Neuronal stem cell (in vitro differentiated cells): ENCODE data around the gene TMEM132A.

Experiments used
- DNase-seq: peaks from one replicate; pipeline ENCODE4 v3.0.0-alpha.2; 2013; ENCODE audit warnings: low spot score
- H2AFZ ChIP-seq: one replicate; pipeline ENCODE4 v1.6.1; 2013; ENCODE audit warnings: mild to moderate bottlenecking, low read length, inconsistent platforms
- H2AK5ac ChIP-seq: 2 replicates; pipeline ENCODE4 v1.6.1; 2013; ENCODE audit warnings: low read depth, mild to moderate bottlenecking, inconsistent platforms, low read length, moderate library complexity, mixed read lengths
- H2BK120ac ChIP-seq: 2 replicates; pipeline ENCODE4 v1.6.1; 2013; ENCODE audit warnings: low read depth, mild to moderate bottlenecking, inconsistent platforms, low read length, moderate library complexity, mixed read lengths
- H2BK12ac ChIP-seq: one replicate; pipeline ENCODE4 v1.6.1; 2013; ENCODE audit warnings: low read length, inconsistent platforms
- H2BK15ac ChIP-seq: 2 replicates; pipeline ENCODE4 v1.6.1; 2013; ENCODE audit warnings: mild to moderate bottlenecking, low read length, inconsistent platforms, mixed read lengths
- H2BK5ac ChIP-seq: one replicate; pipeline ENCODE4 v1.6.1; 2013; ENCODE audit warnings: inconsistent platforms, mild to moderate bottlenecking, low read length, moderate library complexity
- H3K14ac ChIP-seq: one replicate; pipeline ENCODE4 v1.6.1; 2013; ENCODE audit warnings: low read length, inconsistent platforms
- H3K18ac ChIP-seq: 2 replicates; pipeline ENCODE4 v1.6.1; 2013; ENCODE audit warnings: low read length, inconsistent platforms
- H3K23ac ChIP-seq: 2 replicates; pipeline ENCODE4 v1.6.1; 2013; ENCODE audit warnings: low read depth, mild to moderate bottlenecking, mixed read lengths, low read length, inconsistent platforms; ENCODE audit not compliant: poor library complexity
- H3K27ac ChIP-seq: replicated peaks from 3 replicates; pipeline ENCODE4 v1.5.1; 2013; ENCODE audit warnings: low read length, inconsistent platforms
- H3K27me3 ChIP-seq, 3 experiments: 2 replicates each; pipeline ENCODE4 v1.6.1; 2013; ENCODE audit warnings: low read length in 3 of 3, mild to moderate bottlenecking in 2 of 3, inconsistent platforms in 1 of 3, low read depth in 1 of 3, mixed read lengths in 1 of 3, moderate library complexity in 1 of 3; ENCODE audit not compliant: control insufficient read depth in 3 of 3, insufficient read depth in 3 of 3
- H3K36me3 ChIP-seq, 2 donors: replicated peaks in 1 of 2; 2 replicates each; pipeline ENCODE4 v1.6.1; 2013; ENCODE audit warnings: low read length in 2 of 2; ENCODE audit not compliant: control insufficient read depth in 2 of 2, insufficient read depth in 2 of 2
- H3K4ac ChIP-seq: 2 replicates; pipeline ENCODE4 v1.6.1; 2013; ENCODE audit warnings: inconsistent platforms, mild to moderate bottlenecking, low read length, moderate library complexity
- H3K4me1 ChIP-seq, 2 donors: 1 replicate in 1 of 2; 2 replicates in 1 of 2; pipeline ENCODE4 v1.6.1; 2013; ENCODE audit warnings: low read length in 2 of 2, low read depth in 1 of 2; ENCODE audit not compliant: control insufficient read depth in 2 of 2, insufficient read depth in 1 of 2
- H3K4me2 ChIP-seq: one replicate; pipeline ENCODE4 v1.6.1; 2013; ENCODE audit warnings: mild to moderate bottlenecking, low read length, inconsistent platforms; ENCODE audit not compliant: insufficient read depth, poor library complexity, severe bottlenecking
- H3K4me3 ChIP-seq, 2 donors: 2 replicates each; pipeline ENCODE4 v1.5.1; 2013; ENCODE audit warnings: low read length in 2 of 2, mild to moderate bottlenecking in 2 of 2, inconsistent platforms in 1 of 2, moderate library complexity in 1 of 2
- H3K79me1 ChIP-seq: one replicate; pipeline ENCODE4 v1.6.1; 2013; ENCODE audit warnings: low read depth, mild to moderate bottlenecking, inconsistent platforms, low read length, moderate library complexity
- H3K9ac ChIP-seq: one replicate; pipeline ENCODE4 v1.6.1; 2013; ENCODE audit warnings: mild to moderate bottlenecking, low read depth, low read length, inconsistent platforms; ENCODE audit not compliant: poor library complexity
- H3K9me3 ChIP-seq, 2 donors: replicated peaks in 1 of 2; 2 replicates each; pipeline versions ENCODE3 to v1.6.1; 2013; ENCODE audit warnings: low read length in 2 of 2, mild to moderate bottlenecking in 2 of 2, inconsistent platforms in 1 of 2, low read depth in 1 of 2, mixed read lengths in 1 of 2, moderate library complexity in 1 of 2; ENCODE audit not compliant: control insufficient read depth in 2 of 2, insufficient read depth in 1 of 2
- H4K8ac ChIP-seq: one replicate; pipeline ENCODE4 v1.6.1; 2013; ENCODE audit warnings: low read depth, mild to moderate bottlenecking, inconsistent platforms, low read length, moderate library complexity
- H4K91ac ChIP-seq: one replicate; pipeline ENCODE4 v1.6.1; 2013; ENCODE audit warnings: low read length, low read depth, mild to moderate bottlenecking, inconsistent platforms; ENCODE audit not compliant: poor library complexity
- WGBS, 2 donors: extraction: QIAGEN DNeasy Blood & Tissue Kit; methylation state at CpG; one replicate each; pipeline ENCODE4 v1.1.7; 2013; ENCODE audit warnings: missing lambda C conversion rate in 2 of 2, mixed read lengths in 1 of 2; ENCODE audit not compliant: insufficient read length in 2 of 2, insufficient replicate concordance in 1 of 2; ENCODE audit errors: extremely low coverage in 2 of 2; 5-methylcytosine and 5-hydroxymethylcytosine counted together

TMEM132A gene

GRCh38 chr11:60937811-60938210 lies 13.6 kb downstream of the TMEM132A start:
- Histone ChIP-seq H2AFZ (no peak overlapping the region), H3K9ac (no peak overlapping the region), H3K9me3 (no peaks in the 10 kb centered on the region), H4K91ac (no peak overlapping the region), H3K14ac (no peak overlapping the region), H3K36me3 (peaks cover 20 to 47% of the 10 kb centered on the region in 2 donors), H2AK5ac (peak overlapping the region; percentile 42), H2BK15ac (no peak overlapping the region), H2BK12ac (no peak overlapping the region), H3K4me3 (no peak overlapping the region), H3K4me1 (peaks cover 0 to 5% of the 10 kb centered on the region in 2 donors), H2BK5ac (no peak overlapping the region), H3K23ac (peak overlapping the region; percentile 17), H2BK120ac (no peak overlapping the region), H3K27ac (no peak overlapping the region), H3K79me1 (peaks cover 3% of the 10 kb centered on the region), H4K8ac (no peak overlapping the region), H3K27me3 (no peaks in the 10 kb centered on the region), H3K4ac (no peak overlapping the region), H3K18ac (peak overlapping the region; percentile 67), H3K4me2 (no peak overlapping the region)
- no CpG with 5 or more reads among the region's 8 CpGs for WGBS, 2 donors
- DNase-seq = no peak

DNA sequence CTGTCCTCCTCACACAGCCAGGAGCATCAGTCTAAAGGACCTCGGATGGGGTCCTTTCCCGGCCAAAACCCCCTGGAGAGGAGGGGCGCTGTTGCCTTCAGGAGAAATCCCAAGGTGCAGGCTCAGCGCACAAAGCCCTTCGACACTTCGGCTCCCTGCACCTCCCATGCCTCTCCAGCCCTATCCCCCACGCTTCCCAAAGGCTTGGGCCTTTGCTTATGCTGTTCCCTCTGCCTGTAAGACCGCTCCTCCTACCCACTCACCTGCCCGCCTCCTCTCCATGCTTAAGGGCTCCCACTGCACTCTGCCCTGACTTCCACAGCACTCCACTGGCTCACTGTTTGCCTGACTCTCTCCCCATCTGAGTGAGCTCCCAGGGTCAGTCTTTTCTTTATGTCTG lies 14.2 kb downstream of the TMEM132A start:
- no peak overlapping the region for H3K4me2 ChIP-seq
- no peak overlapping the region for H3K4me3 ChIP-seq
- no peak overlapping the region for H3K27ac ChIP-seq
- H3K18ac ChIP-seq = no peak overlapping the region
- H2BK12ac ChIP-seq = no peak overlapping the region
- H2BK5ac ChIP-seq = no peak overlapping the region
- no CpG with 5 or more reads among the region's 9 CpGs for WGBS, 2 donors
- no peak overlapping the region for H3K14ac ChIP-seq
- peak overlapping the region; percentile 15 for H3K9ac ChIP-seq
- peaks cover 19 to 40% of the 10 kb centered on the region in 2 donors for H3K36me3 ChIP-seq
- no peak overlapping the region for H3K23ac ChIP-seq
- H3K79me1 ChIP-seq = peaks cover 1% of the 10 kb centered on the region
- H3K9me3 ChIP-seq = no peaks in the 10 kb centered on the region
- H4K91ac ChIP-seq = no peak overlapping the region
- H3K4me1 ChIP-seq = peaks cover 0 to 3% of the 10 kb centered on the region in 2 donors
- no peaks in the 10 kb centered on the region for H3K27me3 ChIP-seq
- H2AK5ac ChIP-seq = no peak overlapping the region
- no peak for DNase-seq
- no peak overlapping the region for H4K8ac ChIP-seq
- H2BK120ac ChIP-seq = no peak overlapping the region
- no peak overlapping the region for H2BK15ac ChIP-seq
- no peak overlapping the region for H3K4ac ChIP-seq
- H2AFZ ChIP-seq = no peak overlapping the region

DNA sequence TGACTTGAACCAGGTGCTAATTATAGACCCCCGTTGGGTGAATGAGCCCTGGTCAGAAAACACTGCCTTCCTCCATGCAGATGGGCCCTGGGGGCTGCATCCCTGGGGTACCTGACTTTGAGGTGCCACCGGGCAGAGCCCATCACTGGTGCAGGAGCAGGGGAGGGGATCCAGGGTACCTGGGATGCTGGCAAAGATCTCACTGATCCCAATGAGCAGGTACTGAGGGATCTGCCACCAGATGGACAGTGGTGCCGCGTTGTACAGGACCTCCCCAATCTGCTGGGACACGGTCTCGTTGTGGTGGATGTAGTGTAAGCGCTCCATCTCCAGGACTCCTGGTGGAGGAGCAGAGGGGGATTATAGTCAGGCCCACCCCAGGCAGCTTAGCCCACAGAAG lies 15.0 kb downstream of the TMEM132A start:
- peaks cover 12 to 32% of the 10 kb centered on the region in 2 donors for H3K36me3 ChIP-seq
- H2BK15ac ChIP-seq = no peak overlapping the region
- no CpG with 5 or more reads among the region's 7 CpGs for WGBS, 2 donors
- H3K4me1 ChIP-seq = peaks cover 0 to 3% of the 10 kb centered on the region in 2 donors
- H3K4me3 ChIP-seq = no peak overlapping the region
- no peak overlapping the region for H3K4ac ChIP-seq
- no peak overlapping the region for H2BK5ac ChIP-seq
- H4K8ac ChIP-seq = no peak overlapping the region
- H2BK120ac ChIP-seq = no peak overlapping the region
- H2BK12ac ChIP-seq = no peak overlapping the region
- no peaks in the 10 kb centered on the region for H3K27me3 ChIP-seq
- DNase-seq = no peak
- no peak overlapping the region for H3K14ac ChIP-seq
- H2AK5ac ChIP-seq = no peak overlapping the region
- no peaks in the 10 kb centered on the region for H3K79me1 ChIP-seq
- peak overlapping the region; percentile 24 for H3K9ac ChIP-seq
- no peak overlapping the region for H2AFZ ChIP-seq
- H3K23ac ChIP-seq = no peak overlapping the region
- H3K27ac ChIP-seq = no peak overlapping the region
- no peak overlapping the region for H4K91ac ChIP-seq
- no peaks in the 10 kb centered on the region for H3K9me3 ChIP-seq
- peak overlapping the region; percentile 2 for H3K18ac ChIP-seq
- no peak overlapping the region for H3K4me2 ChIP-seq

DNA sequence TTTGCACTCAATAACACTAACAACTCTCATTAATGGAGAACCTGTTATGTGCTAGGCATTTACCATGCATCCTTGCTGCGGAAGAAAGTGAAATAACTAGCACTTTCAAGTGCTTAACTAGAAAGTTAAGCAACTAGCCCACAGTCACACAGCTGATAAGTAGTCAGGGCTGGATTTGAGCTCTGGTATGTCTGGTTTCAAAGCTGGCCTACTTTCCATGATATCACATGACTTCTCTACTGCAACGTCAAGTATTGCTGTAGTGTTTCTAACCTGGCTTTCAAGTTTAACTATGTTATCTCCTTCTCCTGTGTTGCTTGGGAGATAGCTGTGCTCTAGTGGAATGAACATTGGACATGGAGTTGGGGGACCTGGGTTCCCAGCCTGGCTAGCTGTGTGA lies 15.6 kb downstream of the TMEM132A start:
- no peak overlapping the region for H3K9ac ChIP-seq
- H2AK5ac ChIP-seq = no peak overlapping the region
- no peak overlapping the region for H3K4ac ChIP-seq
- DNase-seq = no peak
- H3K9me3 ChIP-seq = no peaks in the 10 kb centered on the region
- no peak overlapping the region for H2BK120ac ChIP-seq
- H3K14ac ChIP-seq = no peak overlapping the region
- H2BK5ac ChIP-seq = no peak overlapping the region
- no peak overlapping the region for H2BK12ac ChIP-seq
- WGBS, 2 donors = no CpG with 5 or more reads among the region's 2 CpGs
- H3K18ac ChIP-seq = no peak overlapping the region
- H3K23ac ChIP-seq = no peak overlapping the region
- H3K36me3 ChIP-seq = peaks cover 12 to 28% of the 10 kb centered on the region in 2 donors
- H3K4me3 ChIP-seq = no peak overlapping the region
- no peak overlapping the region for H4K8ac ChIP-seq
- H3K4me2 ChIP-seq = no peak overlapping the region
- H3K79me1 ChIP-seq = no peaks in the 10 kb centered on the region
- peaks cover 0 to 3% of the 10 kb centered on the region in 2 donors for H3K4me1 ChIP-seq
- H3K27me3 ChIP-seq = no peaks in the 10 kb centered on the region
- no peak overlapping the region for H4K91ac ChIP-seq
- no peak overlapping the region for H2BK15ac ChIP-seq
- H3K27ac ChIP-seq = no peak overlapping the region
- no peak overlapping the region for H2AFZ ChIP-seq
